ENCODE data around the gene CD207. TPM values are rescaled to one million over a fixed set of nuclear protein-coding genes. Genes with fewer than 3 reads are reported as not detected.

CD207 gene
- polyA plus RNA-seq, 3 donors = 0.05 TPM; not detected in 2

GRCh38 chr2:70861777-70862625 is 26.4 kb upstream of the CD207 start:
- H3K4me1 Mint-ChIP-seq = peaks cover 4% of the 10 kb centered on the region
- H3K27ac Mint-ChIP-seq = peak overlapping the region in 1 of 7 donors; percentile 24

More at GRCh38 chr2:70861777-70862625, 26.4 kb upstream of the CD207 start:
- no peaks in the 10 kb centered on the region for H4K20me1 ChIP-seq (ENCODE audit: insufficient read depth, low read length)
- H2AFZ ChIP-seq (ENCODE audit: insufficient read depth, low read depth, low read length, poor library complexity, severe bottlenecking) = no peak overlapping the region
- H3K4me1 ChIP-seq (ENCODE audit: control insufficient read depth in 1 of 2, insufficient read depth in 2 of 2, low read length in 2 of 2) = peaks cover 0 to 4% of the 10 kb centered on the region in 2 donors
- peaks cover 0 to 4% (median 0%) of the 10 kb centered on the region in 7 donors for H3K9me3 Mint-ChIP-seq
- WGBS (ENCODE audit: insufficient coverage) = 38% methylated on average over 17 of the region's 21 CpGs
- H3K9me3 ChIP-seq (replicated peaks in 1 of 2; ENCODE audit: control insufficient read depth in 1 of 2, insufficient read depth in 1 of 2, low read length in 2 of 2) = no peaks in the 10 kb centered on the region
- H3K9ac ChIP-seq (ENCODE audit: insufficient read depth, low read length, poor library complexity, severe bottlenecking) = no peak overlapping the region
- H3K4me3 Mint-ChIP-seq = peak overlapping the region in 1 of 2 donors; percentile 66
- H3K27me3 Mint-ChIP-seq (ENCODE audit: low read depth in 3 of 3) = peaks cover 61 to 70% (median 64%) of the 10 kb centered on the region in 3 donors
- peak; percentile 56 to 71 (median 68) for DNase-seq
- intact Hi-C loops (cut with micrococcal nuclease) = loop anchor here in 1 of 2 donors (5.0 kb wide), 1 partner anchor 55 kb away; no protein-coding TSS in a partner anchor
- H3K4me2 ChIP-seq (replicated peaks; ENCODE audit: extremely low read depth, low read length, poor library complexity, severe bottlenecking) = peak overlapping the region; percentile 40
- no peaks in the 10 kb centered on the region for H3K79me2 ChIP-seq (ENCODE audit: insufficient read depth, low read length)
- peak; percentile 93 for TF ChIP-seq CTCF (IDR thresholded peaks at IDR 0.05)
- H3K36me3 ChIP-seq (replicated peaks in 1 of 2; ENCODE audit: control insufficient read depth in 1 of 2, insufficient read depth in 2 of 2, low read length in 2 of 2) = no peaks in the 10 kb centered on the region
- H3K27ac ChIP-seq (ENCODE audit: low read depth in 1 of 2, low read length in 2 of 2) = no peak overlapping the region
- no peak overlapping the region for H3K4me3 ChIP-seq (replicated peaks in 1 of 3; ENCODE audit: low read depth in 2 of 3, low read length in 3 of 3)
- peaks cover 19 to 46% of the 10 kb centered on the region in 2 donors for H3K27me3 ChIP-seq (ENCODE audit: control insufficient read depth in 2 of 2, insufficient read depth in 2 of 2, low read length in 2 of 2)
- H3K36me3 Mint-ChIP-seq = no peaks in the 10 kb centered on the region
